GM10266 (cell line): Measurements from ENCODE around the gene HNRNPA0.

ENCODE experiments used
- DNase-seq: peaks from one replicate; pipeline ENCODE4 v3.0.0; 2012; ENCODE audit errors: extremely low spot score
- CTCF ChIP-seq: IDR thresholded peaks from 2 replicates; pipeline ENCODE4 v1.5.1; 2012; ENCODE audit warnings: mild to moderate bottlenecking, low read depth; ENCODE audit not compliant: control insufficient read depth, insufficient read depth; ENCODE audit errors: missing control alignments

Gene HNRNPA0

GRCh38 chr5:137760719-137761516 lies 6.8 kb upstream of the HNRNPA0 start:
- TF ChIP-seq CTCF: no peak
- DNase-seq: no peak

- no peak for TF ChIP-seq CTCF
Observed at GRCh38 chr5:137760294-137760693, 6.1 kb upstream of the HNRNPA0 start.

GRCh38 chr5:137758715-137759306 lies 4.6 kb upstream of the HNRNPA0 start:
- TF ChIP-seq CTCF: no peak
- no peak for DNase-seq

More at GRCh38 chr5:137760294-137760693, 6.1 kb upstream of the HNRNPA0 start:
- DNase-seq: no peak

- no peak for TF ChIP-seq CTCF
- no peak for DNase-seq
Observed at GRCh38 chr5:137758121-137758520, 4.0 kb upstream of the HNRNPA0 start.

GRCh38 chr5:137757634-137758033 lies 3.5 kb upstream of the HNRNPA0 start:
- TF ChIP-seq CTCF: no peak
- DNase-seq: no peak

GRCh38 chr5:137754961-137755762 lies 999 bp upstream of the HNRNPA0 start:
- no peak for DNase-seq
- TF ChIP-seq CTCF: no peak
